ENCODE data around the gene NMU.
"Not testable (repeated sequence)": the region's sequence is repeated elsewhere in the genome, so short reads cannot be mapped to it uniquely, and the experiment has no call there.

The NMU gene

GRCh38 chr4:55634417-55635128, 1.5 kb downstream of the NMU start:
- Histone ChIP-seq H3K4me2 (no peak overlapping the region), H3K4me3 (no peak overlapping the region)
- TF ChIP-seq Cebpa-rat (IDR thresholded peaks at IDR 0.05): no peak

GRCh38 chr4:55633903-55634302, 2.2 kb downstream of the NMU start:
- H3K4me2 ChIP-seq: no peak overlapping the region
- H3K9me3 ChIP-seq (replicated peaks in 1 of 11): peaks cover 6 to 20% (median 14%) of the 10 kb centered on the region in 11 experiments; a peak in 21 of 22 replicates
- H3K27me3 ChIP-seq: peaks cover 26 to 34% (median 32%) of the 10 kb centered on the region in 11 experiments

More at GRCh38 chr4:55634417-55635128, 1.5 kb downstream of the NMU start:
- no peaks in the 10 kb centered on the region for H4K20me1 ChIP-seq
- no peaks in the 10 kb centered on the region for H3K36me3 ChIP-seq
- H3K9me3 ChIP-seq (replicated peaks in 1 of 11): peaks cover 6 to 20% (median 14%) of the 10 kb centered on the region in 11 experiments; a peak in 21 of 22 replicates
- no peaks in the 10 kb centered on the region for H3K4me1 ChIP-seq
- no peak overlapping the region for H3K9ac ChIP-seq
- peaks cover 26 to 34% (median 32%) of the 10 kb centered on the region in 11 experiments for H3K27me3 ChIP-seq
- no peak overlapping the region for H3K27ac ChIP-seq

GRCh38 chr4:55625835-55626234, 10.3 kb downstream of the NMU start:
- no peak for TF ChIP-seq Cebpa-rat (IDR thresholded peaks at IDR 0.05)
- H4K20me1 ChIP-seq: no peaks in the 10 kb centered on the region
- H3K27me3 ChIP-seq: no peaks in the 10 kb centered on the region
- H3K4me1 ChIP-seq: no peaks in the 10 kb centered on the region
- H3K36me3 ChIP-seq: no peaks in the 10 kb centered on the region
- H3K9me3 ChIP-seq (replicated peaks in 1 of 11): no peaks in the 10 kb centered on the region; a peak in 1 of 22 replicates
- no peak overlapping the region for H3K27ac ChIP-seq
- no peak overlapping the region for H3K4me2 ChIP-seq
- no peak overlapping the region for H3K4me3 ChIP-seq
- H3K9ac ChIP-seq: no peak overlapping the region

More at GRCh38 chr4:55633903-55634302, 2.2 kb downstream of the NMU start:
- TF ChIP-seq Cebpa-rat (IDR thresholded peaks at IDR 0.05): no peak
- no peak overlapping the region for H3K9ac ChIP-seq
- H4K20me1 ChIP-seq: no peaks in the 10 kb centered on the region
- H3K4me3 ChIP-seq: no peak overlapping the region
- no peaks in the 10 kb centered on the region for H3K4me1 ChIP-seq
- no peak overlapping the region for H3K27ac ChIP-seq
- no peaks in the 10 kb centered on the region for H3K36me3 ChIP-seq

GRCh38 chr4:55624063-55624462, 12.0 kb downstream of the NMU start:
- H3K4me1 ChIP-seq; H3K27me3 ChIP-seq; H3K27ac ChIP-seq; H4K20me1 ChIP-seq; H3K4me2 ChIP-seq; H3K9me3 ChIP-seq (replicated peaks in 1 of 11); H3K36me3 ChIP-seq; H3K4me3 ChIP-seq; H3K9ac ChIP-seq: not testable (repeated sequence)

- no peaks in the 10 kb centered on the region for H3K27me3 ChIP-seq
- H3K4me3 ChIP-seq: no peak overlapping the region
- no peak for TF ChIP-seq Cebpa-rat (IDR thresholded peaks at IDR 0.05)
- no peaks in the 10 kb centered on the region for H3K4me1 ChIP-seq
- H4K20me1 ChIP-seq: no peaks in the 10 kb centered on the region
- H3K4me2 ChIP-seq: no peak overlapping the region
- H3K9me3 ChIP-seq (replicated peaks in 1 of 11): peaks cover 0 to 3% (median 0%) of the 10 kb centered on the region in 11 experiments; a peak in 1 of 22 replicates
- no peak overlapping the region for H3K9ac ChIP-seq
- no peak overlapping the region for H3K27ac ChIP-seq
- H3K36me3 ChIP-seq: no peaks in the 10 kb centered on the region
Observed at GRCh38 chr4:55618546-55619143, 17.5 kb downstream of the NMU start.

- H3K9me3 ChIP-seq (replicated peaks in 1 of 11): peaks cover 0 to 3% (median 0%) of the 10 kb centered on the region in 11 experiments; a peak in 1 of 22 replicates
- H3K36me3 ChIP-seq: no peaks in the 10 kb centered on the region
- no peaks in the 10 kb centered on the region for H3K4me1 ChIP-seq
- TF ChIP-seq Cebpa-rat (IDR thresholded peaks at IDR 0.05): no peak
- H3K9ac ChIP-seq: no peak overlapping the region
- H3K4me2 ChIP-seq: no peak overlapping the region
- H3K4me3 ChIP-seq: no peak overlapping the region
- no peak overlapping the region for H3K27ac ChIP-seq
- H3K27me3 ChIP-seq: no peaks in the 10 kb centered on the region
- H4K20me1 ChIP-seq: no peaks in the 10 kb centered on the region
Observed at GRCh38 chr4:55617587-55618197, 18.4 kb downstream of the NMU start.

GRCh38 chr4:55615008-55615407, 21.1 kb downstream of the NMU start:
- Histone ChIP-seq H3K4me2 (no peak overlapping the region), H3K9ac (no peak overlapping the region), H3K27me3 (no peaks in the 10 kb centered on the region), H3K9me3 (replicated peaks in 1 of 11) (peaks cover 0 to 3% (median 0%) of the 10 kb centered on the region in 11 experiments; a peak in 1 of 22 replicates), H3K4me3 (no peak overlapping the region), H3K36me3 (no peaks in the 10 kb centered on the region), H3K27ac (no peak overlapping the region), H3K4me1 (no peaks in the 10 kb centered on the region), H4K20me1 (no peaks in the 10 kb centered on the region)
- no peak for TF ChIP-seq Cebpa-rat (IDR thresholded peaks at IDR 0.05)

GRCh38 chr4:55613621-55614020, 22.5 kb downstream of the NMU start:
- H3K4me2 ChIP-seq: no peak overlapping the region

GRCh38 chr4:55612341-55612740, 23.8 kb downstream of the NMU start:
- H3K27ac ChIP-seq: no peak overlapping the region
- no peak overlapping the region for H3K4me3 ChIP-seq
- no peaks in the 10 kb centered on the region for H3K9me3 ChIP-seq (replicated peaks in 1 of 11)
- no peaks in the 10 kb centered on the region for H3K36me3 ChIP-seq
- no peak for TF ChIP-seq Cebpa-rat (IDR thresholded peaks at IDR 0.05)
- H3K9ac ChIP-seq: no peak overlapping the region
- H3K4me1 ChIP-seq: peaks cover 0 to 5% (median 0%) of the 10 kb centered on the region in 10 experiments; a peak in 1 of 20 replicates
- no peak overlapping the region for H3K4me2 ChIP-seq
- H4K20me1 ChIP-seq: no peaks in the 10 kb centered on the region
- no peaks in the 10 kb centered on the region for H3K27me3 ChIP-seq

More at GRCh38 chr4:55613621-55614020, 22.5 kb downstream of the NMU start:
- Histone ChIP-seq H3K36me3 (no peaks in the 10 kb centered on the region), H3K27me3 (no peaks in the 10 kb centered on the region), H4K20me1 (no peaks in the 10 kb centered on the region), H3K27ac (no peak overlapping the region), H3K9ac (no peak overlapping the region), H3K4me3 (no peak overlapping the region), H3K9me3 (replicated peaks in 1 of 11) (no peaks in the 10 kb centered on the region), H3K4me1 (peaks cover 0 to 5% (median 0%) of the 10 kb centered on the region in 10 experiments; a peak in 1 of 20 replicates)
- no peak for TF ChIP-seq Cebpa-rat (IDR thresholded peaks at IDR 0.05)
